Measurements from ENCODE around the gene NXNL1.
"Not testable (repeated sequence)": the region's sequence is repeated elsewhere in the genome, so short reads cannot be mapped to it uniquely, and the experiment has no call there.

The NXNL1 gene

GRCh38 chr19:17486545-17487240 is 26.0 kb upstream of the NXNL1 start:
- no peak for DNase-seq (ENCODE audit: low read depth)

- no peak for DNase-seq (ENCODE audit: low read depth)
Measured at GRCh38 chr19:17484520-17485185, 23.9 kb upstream of the NXNL1 start.

GRCh38 chr19:17483605-17484002 is 22.9 kb upstream of the NXNL1 start:
- DNase-seq (ENCODE audit: low read depth), result no peak

GRCh38 chr19:17482877-17483604 is 22.3 kb upstream of the NXNL1 start:
- DNase-seq (ENCODE audit: low read depth), result no peak

- no peak for DNase-seq (ENCODE audit: low read depth)
Measured at GRCh38 chr19:17481986-17482385, 21.3 kb upstream of the NXNL1 start.

GRCh38 chr19:17479325-17479791 is 18.6 kb upstream of the NXNL1 start:
- no peak for DNase-seq (ENCODE audit: low read depth)

GRCh38 chr19:17475541-17476115 is 14.9 kb upstream of the NXNL1 start:
- DNase-seq (ENCODE audit: low read depth), result no peak

- DNase-seq (ENCODE audit: low read depth), result not testable (repeated sequence)
Measured at GRCh38 chr19:17475011-17475540, 14.3 kb upstream of the NXNL1 start.

GRCh38 chr19:17473041-17473440 is 12.3 kb upstream of the NXNL1 start:
- no peak for DNase-seq (ENCODE audit: low read depth)

- no peak for DNase-seq (ENCODE audit: low read depth)
Measured at GRCh38 chr19:17471410-17472125, 10.8 kb upstream of the NXNL1 start.

- DNase-seq (ENCODE audit: low read depth), result peak; percentile 85
Measured at GRCh38 chr19:17470068-17470841, 9.5 kb upstream of the NXNL1 start, which contains the start of gene SLC27A1. SLC27A1 (plus strand) TSS chr19:17470524; CDS start chr19:17470541, 17 bp downstream.

GRCh38 chr19:17469481-17470067 is 8.8 kb upstream of the NXNL1 start:
- peak; percentile 88 for DNase-seq (ENCODE audit: low read depth)

GRCh38 chr19:17469092-17469480 is 8.4 kb upstream of the NXNL1 start:
- DNase-seq (ENCODE audit: low read depth), result no peak

GRCh38 chr19:17468302-17469091 is 7.8 kb upstream of the NXNL1 start:
- no peak for DNase-seq (ENCODE audit: low read depth)

- DNase-seq (ENCODE audit: low read depth), result no peak
Measured at GRCh38 chr19:17467471-17468301, 7.0 kb upstream of the NXNL1 start.

- DNase-seq (ENCODE audit: low read depth), result no peak
Measured at GRCh38 chr19:17466487-17466850, 5.7 kb upstream of the NXNL1 start.

- DNase-seq (ENCODE audit: low read depth), result no peak
Measured at GRCh38 chr19:17458970-17459369, 1.8 kb downstream of the NXNL1 start.

GRCh38 chr19:17457616-17458015 is 3.1 kb downstream of the NXNL1 start:
- DNase-seq (ENCODE audit: low read depth), result no peak

- no peak for DNase-seq (ENCODE audit: low read depth)
Measured at GRCh38 chr19:17456127-17456526, 4.6 kb downstream of the NXNL1 start.
